ENCODE results near the gene GRM3.

The GRM3 gene

DNA sequence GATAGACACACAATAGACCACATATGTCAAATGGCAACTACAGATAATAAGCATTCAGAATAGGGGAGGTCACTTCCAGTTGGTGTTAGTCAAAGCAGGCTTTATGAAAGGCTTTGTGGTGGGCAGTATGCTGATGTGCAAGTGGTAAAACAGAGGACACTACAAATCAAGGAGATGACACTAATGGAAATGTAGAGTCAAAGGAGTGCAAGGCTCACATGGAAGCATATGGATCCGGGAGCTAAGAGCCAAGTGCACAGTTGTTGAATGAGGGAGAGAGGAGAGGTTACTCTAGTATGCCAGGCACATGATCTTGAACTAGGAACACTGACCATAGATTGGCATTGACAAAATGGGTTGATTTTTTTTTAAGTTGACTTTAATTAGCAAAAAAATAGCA, 62.7 kb downstream of the GRM3 start:
- no peak for DNase-seq

DNA sequence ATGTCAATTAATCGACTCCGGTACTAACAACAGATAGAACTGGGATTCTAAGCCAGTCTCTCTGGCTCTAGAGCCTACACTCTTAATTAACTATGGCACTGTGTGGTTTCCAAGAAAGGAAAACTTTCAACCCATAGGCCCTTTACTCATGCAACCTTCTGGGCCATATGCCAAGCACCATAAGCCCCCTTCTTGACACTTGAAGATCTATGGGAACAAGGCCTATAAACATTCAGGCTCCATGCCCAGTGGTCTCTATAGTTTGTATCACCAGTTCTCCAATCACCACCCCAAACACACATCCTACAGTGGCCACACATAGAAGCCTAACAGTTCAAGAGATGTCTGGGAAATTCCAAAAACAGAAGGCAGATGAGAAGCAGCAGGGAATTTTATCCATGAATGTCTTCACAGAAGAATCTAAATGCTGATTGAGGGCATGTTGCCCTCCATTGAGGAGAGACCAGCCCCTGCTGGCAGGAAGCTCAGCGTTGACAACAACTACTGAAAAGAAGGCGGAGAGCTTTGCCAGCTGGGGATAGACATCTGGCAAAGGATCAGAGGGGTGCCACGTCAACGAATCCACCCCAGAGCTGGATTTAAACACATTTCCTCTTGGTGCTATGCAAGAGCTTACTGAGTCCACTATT, 64.4 kb downstream of the GRM3 start:
- DNase-seq = no peak

DNA sequence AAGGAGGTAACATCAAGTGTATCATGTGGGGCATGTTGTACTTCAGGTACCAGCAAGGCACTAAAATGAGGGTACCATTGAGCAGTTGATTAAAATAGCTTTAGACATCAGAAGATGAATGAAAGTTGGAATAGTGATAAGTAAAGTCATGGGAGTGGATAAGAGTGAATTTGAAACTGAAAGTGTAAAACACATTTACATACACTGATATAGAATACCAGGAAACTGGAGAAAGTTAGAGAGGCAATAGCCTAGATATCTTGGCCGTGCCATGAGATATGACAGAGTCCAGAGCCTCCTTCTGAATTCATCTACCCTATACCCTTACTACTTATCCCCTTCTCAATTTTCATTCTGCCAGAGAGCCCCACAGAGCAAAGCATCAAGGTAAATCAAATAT, 76.6 kb downstream of the GRM3 start:
- no peak for DNase-seq

DNA sequence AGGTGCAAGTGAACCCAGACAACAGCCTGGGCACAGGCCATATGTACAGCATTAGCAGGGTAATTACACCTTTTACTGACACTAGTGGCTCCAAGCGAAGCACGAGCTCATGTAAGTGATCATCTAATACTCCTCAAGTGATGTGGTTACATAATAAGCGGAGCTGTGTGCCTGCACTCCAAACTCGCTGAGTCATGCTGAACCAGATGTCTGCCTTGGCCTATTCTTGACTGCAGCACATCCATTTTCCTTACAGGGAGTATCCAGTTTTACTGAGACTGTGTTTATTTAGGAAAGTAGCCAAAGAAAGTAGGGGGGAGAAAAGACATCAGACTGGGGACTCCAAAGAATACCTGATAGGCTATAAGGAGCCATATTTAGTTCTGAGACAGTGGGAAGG, 90.1 kb downstream of the GRM3 start:
- DNase-seq = no peak

DNA sequence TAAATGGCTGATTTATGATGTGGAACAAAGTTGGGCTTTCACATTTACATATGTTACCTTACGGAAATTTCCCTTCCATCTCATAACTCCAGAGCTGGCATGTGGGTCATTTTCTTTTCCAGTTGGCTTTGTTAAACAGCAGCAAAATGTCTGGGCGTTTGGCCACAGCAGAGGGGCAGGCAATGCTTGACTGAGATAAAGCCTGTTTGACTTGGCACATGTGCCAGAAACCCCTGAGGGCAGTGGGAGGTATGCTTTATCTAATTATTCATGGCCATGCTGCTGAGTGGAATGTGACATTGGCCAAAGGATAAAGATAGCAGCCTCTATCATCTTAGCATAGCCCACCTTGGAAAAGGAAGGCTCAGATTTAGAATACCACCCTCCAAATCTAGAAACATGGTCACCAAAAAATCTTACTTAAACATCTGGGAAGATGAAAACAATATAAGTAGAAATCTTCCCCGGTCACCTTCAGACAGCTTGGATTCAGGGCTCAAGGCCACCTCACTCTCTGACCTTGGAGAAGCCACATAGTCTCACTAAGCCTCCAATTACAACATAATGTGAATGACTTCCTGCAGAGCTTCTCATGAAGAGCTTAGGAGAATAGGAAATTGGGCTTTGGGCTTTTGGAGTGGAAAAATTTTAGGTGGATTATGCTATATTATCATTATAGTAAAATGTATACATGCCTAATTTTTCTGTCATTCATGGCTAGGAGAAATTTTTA, 101.5 kb downstream of the GRM3 start:
- no peak for DNase-seq

DNA sequence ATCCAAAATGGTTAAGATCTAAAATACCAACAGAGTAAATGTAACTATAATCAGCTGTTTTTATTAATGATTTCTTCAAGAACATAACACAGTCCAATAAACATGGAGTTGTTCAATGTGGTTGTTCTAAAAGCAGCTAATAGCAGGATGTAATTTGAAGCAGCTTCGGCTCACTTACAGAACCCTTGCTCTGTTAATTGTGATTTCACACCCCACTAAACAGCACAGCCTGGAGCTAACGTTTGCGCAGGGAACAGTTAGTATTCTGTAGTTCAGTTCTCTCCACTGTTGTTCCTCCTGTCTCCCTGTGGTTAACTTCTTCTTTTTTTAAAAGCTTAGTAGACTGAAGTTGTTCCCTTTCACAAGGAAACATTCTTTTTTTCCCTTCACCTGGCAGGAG, 104.0 kb downstream of the GRM3 start:
- no peak for DNase-seq

DNA sequence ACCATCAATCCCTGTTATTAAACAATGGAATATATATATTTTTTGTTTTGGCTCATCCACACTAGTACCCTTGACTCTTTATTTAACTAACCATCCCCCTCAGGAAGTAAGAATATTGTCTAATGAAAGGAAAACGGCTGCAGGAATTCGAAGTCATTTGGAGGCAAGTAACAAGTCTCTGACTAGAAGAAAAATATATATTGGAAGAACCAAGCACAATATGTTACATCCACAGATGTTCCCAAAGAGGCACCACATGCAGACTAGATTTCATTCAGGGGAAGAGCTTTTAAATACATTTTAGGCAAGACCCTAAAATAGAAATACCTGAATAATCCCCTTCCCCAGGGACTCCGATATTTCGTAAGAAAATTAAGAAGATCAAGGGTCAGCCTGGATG, 104.5 kb downstream of the GRM3 start:
- DNase-seq = no peak

DNA sequence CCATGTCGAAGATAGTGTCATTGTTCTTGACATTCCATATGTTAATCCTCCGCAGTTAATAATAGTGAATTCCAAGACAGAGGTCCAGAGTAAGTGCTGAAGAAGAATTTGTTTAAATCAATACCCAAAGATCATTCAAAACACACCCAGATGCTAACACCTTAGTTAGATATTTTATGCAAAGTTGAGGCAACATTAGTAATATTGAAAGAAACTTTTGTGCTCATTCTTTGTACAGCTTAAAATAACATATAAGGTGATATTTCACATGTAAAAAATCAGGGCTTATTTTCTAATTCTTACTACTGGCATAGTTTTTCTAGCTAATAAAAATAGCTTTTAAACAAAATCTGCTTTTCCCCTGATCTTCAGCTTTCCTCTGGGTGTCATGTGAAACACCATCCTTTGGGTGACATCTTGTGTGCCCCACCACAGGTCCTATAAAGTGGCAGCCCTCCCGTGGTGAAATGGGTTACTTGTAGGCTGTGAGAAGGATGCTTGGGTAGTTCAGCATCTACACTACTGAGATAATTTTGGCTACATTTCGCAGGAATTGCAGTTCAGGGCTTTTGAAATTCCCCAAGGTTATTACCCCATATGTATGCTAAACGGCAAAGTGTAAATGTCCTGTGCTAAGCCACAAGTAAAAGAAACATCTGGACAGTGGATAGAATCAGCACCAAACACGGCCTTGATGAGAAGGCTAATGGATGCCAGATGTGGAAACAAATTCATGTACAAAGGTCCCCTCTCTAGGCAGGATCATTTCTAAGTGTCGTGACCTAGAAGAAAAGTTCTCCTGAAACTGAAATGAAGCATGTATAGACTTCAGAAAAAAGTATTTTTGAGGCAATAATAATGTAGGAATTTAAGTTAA, 105.4 kb downstream of the GRM3 start:
- DNase-seq = no peak

DNA sequence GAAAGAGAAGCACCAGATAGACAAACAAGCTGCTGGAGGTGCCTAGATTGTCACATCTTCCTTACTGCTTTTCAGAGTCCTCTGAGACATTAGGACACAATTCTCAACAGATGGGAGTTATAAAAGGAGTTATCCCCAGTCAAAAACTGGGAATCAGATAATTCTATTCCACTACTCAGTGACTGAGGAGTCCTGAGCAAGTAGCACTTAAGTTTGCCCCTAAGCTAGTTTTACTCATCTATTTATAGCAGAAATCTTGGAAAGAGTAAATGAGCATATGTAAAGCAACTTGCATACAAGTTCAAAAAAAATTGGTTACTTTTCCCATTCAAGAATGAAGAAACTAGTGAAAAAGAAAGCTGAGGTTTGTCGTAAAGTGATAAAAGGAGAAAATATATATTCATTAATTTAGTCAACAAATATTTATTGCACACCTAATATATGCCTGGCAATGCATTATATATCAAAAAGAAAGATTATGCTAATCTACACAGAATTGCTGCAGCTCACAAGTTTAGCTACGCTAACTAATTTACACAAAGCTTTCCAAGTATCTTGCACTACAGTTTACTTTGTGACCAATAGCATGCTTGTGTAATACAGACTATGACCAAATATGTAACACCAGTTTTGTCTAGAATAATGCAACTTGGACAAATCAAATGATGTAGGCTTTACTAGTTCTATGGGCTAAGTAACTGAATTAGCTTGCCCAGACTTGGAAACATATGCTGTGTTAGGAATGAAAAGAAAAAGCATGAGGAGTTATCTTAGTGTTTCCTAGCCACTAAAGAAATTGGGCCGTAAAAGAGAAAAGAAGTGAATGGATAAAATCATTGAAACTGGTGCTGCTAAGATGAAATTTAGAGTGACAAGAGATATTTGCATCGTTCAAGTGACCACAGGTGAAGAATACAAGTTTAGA, 106.3 kb downstream of the GRM3 start:
- DNase-seq = no peak

DNA sequence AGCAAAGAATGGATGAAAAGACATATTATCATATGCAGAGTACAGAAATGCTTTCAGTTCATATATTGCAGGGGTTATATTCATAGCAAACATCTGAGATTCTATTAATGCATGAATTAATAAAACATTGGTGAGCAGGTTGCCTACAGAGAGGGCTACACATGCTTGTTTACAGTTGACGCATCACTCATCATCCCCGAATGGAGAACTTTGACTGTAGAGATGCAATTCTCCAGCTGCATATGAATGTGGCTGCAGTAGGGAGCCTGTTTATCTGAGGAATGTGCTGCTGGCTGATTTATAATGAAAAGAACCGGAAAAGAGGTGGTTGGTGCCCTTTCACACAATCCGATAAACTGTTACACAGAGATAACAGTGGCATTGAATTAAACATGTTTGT, 116.5 kb downstream of the GRM3 start:
- no peak for DNase-seq

DNA sequence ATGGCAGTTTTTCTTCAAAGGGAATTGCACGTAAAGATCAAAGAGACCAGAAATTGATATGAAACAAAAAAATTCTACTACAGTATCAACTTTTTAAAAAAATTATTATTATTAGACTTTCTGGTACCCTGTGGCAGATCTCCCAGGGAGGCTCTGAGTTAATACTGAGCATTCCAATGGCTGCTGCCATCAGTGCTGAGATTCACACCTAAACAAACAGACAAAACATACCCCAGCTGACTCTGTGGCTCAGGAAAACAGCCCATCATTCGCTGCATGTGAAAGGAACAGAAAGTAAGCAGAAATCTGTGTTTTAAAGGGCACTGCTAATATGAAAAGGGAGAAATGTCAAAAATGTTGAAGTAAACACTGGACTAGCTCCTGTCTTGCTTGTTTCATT, 118.4 kb downstream of the GRM3 start:
- DNase-seq = no peak

DNA sequence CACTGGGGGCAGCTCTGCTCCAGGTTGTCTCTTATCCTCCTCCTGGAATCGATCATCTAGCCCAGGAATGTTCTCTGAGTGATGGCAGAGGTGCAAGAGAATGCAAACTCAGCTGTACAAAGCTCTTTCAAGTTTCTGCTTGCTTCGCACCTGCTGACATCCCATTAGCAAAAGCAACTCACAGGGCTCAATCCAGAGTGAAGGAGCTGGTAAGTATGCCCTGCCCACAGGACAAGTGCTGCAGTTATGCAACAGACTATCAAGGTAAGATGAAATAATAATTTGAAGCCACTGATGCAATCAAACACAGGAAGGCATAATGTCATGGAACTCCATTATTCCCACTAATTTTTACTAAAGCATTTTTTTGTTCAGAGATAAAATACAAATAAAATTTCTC, 122.2 kb downstream of the GRM3 start:
- DNase-seq = no peak

DNA sequence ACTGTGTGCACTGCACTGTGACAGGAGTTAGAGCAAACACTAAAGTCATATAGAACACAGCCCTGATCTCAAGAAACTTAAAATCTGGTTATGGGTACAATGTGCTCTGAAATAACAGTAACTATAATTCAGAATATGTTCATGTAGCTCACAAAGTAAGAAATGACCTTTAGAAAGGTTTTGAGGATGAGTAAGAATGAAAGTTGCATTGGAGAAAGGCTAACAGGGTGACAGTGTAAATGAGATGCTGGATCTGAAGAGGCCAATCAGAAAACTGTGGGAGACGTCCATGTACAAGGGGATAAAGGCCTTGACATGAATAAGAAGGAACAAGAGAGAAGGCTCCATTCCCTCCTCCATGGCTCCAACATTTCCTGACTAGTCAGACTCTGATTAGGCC, 124.7 kb downstream of the GRM3 start:
- DNase-seq = no peak

DNA sequence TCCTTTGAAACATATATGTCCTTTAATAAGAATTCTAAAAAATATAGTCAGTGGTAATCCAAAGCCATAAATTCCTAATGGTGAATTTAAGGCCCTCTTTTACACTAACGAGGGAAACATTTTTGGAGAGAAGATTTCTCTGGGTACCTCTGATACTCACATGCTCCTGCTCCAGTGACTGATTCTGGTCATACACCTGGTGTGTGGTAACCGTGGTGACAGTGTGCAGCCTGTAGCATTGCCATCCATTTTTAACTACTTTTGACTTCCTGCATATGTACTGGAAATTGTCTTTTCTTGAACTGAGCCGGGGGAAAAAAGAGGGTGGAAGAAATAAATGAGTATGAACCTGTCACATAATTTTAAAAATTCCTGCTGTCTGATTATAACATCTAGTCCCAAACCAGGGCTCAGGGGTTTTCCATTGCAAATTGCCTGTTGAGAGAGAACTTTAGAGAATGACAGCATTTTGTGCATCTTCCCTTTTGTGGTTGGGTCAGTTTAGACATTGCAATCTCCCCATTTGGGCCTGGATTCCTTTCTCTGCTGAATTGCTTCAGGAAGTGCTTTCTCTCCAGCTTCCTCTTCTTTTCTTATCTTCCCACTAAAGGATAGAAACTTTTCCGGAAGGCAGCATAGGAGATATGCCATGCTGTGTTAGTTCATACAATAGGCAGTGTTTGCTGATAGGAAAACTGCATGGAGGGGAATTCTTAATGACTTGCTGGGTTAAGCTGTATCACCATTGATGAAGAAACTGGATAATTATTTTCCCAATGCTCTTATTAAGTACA, 125.5 kb downstream of the GRM3 start:
- no peak for DNase-seq

DNA sequence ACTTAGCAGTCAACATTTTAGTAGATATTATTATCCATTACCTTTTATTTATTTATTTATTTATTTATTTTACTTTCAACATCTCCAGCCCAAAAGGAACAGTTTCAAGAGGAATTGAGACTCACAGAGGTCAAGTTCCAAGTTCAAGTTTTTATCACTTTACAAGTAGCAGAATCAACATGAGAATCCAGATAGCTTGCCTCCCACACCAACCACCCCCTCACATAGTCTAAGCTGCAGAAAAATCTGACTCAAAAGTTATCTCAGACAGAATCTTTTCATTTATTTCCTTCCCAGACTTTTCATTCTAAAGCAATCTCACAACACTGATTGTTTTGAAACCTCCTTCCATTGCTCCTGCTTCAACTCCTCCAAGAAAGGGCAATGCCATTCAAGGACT, 129.6 kb downstream of the GRM3 start:
- DNase-seq = no peak

DNA sequence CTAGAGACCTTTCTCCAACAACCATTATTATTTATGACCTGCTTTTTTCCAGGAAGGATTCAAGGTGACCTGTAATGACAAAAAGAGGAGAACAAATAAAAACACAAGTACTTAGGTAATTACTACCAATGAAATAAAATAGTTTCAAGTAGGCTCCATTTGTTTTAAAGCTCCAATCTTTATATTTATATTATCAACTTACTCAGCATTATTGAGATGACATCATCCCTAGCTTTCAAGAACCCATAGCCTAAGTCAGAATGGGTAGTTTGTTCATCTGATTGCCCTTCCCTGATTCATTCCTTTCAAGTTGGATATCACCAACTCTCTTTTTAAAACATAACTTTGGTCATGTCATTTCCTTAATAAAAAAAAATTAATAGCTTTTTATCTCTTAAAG, 131.5 kb downstream of the GRM3 start:
- DNase-seq = no peak

DNA sequence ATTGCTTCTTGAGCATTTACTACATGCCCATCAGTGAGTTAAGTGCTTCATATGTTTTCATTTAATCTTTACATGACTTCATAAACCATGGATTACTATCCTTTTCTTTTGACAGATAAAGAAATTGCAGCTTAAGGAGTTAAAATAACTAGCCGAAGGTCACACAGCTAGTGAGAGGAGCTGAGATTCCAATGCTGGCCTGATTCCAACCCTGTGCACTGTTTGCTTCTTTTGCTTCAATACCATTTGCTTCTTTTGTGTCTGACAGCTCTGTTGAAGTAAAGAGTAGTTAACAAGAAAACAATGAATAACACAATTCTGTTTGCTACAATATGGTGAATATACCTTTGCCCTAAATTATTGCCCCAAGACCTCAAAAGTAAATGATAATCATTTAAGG, 132.4 kb downstream of the GRM3 start:
- DNase-seq = no peak

DNA sequence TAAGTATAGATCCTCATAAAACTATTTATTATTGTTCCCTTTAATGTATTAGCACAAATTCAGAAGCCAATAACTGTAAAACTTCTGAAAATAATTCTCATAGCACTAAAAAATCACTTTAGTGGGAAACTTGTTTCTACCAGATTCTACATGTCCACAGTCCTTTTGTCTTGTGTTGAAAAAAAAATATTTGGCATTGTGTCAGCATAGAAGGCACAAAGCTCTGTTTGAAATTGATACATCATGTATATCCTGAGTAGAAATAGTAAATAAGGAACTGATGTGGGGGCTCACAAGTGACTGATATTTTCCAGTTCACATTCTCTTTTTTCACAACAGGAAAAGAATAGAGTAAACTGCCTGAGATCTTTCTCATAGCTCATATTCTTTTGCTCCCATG, 134.6 kb downstream of the GRM3 start:
- no peak for DNase-seq

DNA sequence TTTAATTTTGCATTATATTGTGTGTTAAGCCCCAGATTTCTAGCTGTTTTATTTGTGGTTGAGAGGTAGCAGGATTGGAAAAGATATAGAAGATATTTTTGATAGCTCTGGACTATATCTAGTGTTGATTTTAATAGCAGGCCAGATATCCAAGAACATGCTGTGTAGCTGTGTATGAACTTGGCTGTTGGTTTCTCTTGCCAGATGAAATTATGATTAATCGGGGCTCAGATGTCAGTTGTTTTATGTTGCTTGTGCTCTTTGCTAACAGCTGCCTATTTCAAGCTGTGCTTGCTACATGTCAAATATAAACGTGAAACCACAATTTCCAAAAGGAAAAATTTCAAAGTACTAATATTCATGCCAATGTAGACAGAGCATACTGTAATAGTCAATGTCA, 141.1 kb downstream of the GRM3 start:
- DNase-seq = no peak

DNA sequence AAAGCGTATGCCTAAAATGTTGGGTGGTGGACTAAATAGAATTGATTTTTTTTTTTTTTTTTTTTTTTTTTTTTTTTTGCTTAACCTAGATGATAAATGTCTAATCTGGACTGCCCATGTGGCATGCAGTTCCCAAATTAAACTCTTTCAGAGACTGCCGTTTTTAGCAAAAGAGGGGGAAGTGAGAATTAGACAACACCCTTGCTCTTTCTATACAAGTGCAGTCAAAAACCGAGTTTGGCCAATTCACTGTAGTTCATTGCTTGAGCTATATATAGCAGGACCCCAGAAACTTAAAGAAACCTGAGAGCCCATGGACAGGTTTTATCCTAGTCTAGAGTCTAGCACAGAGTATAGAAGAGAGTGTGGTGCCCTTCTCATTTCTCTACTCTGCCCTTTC, 141.9 kb downstream of the GRM3 start:
- no peak for DNase-seq

DNA sequence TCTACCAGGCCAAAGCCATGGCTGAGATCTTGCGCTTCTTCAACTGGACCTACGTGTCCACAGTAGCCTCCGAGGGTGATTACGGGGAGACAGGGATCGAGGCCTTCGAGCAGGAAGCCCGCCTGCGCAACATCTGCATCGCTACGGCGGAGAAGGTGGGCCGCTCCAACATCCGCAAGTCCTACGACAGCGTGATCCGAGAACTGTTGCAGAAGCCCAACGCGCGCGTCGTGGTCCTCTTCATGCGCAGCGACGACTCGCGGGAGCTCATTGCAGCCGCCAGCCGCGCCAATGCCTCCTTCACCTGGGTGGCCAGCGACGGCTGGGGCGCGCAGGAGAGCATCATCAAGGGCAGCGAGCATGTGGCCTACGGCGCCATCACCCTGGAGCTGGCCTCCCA, 142.7 kb downstream of the GRM3 start:
- DNase-seq = no peak

DNA sequence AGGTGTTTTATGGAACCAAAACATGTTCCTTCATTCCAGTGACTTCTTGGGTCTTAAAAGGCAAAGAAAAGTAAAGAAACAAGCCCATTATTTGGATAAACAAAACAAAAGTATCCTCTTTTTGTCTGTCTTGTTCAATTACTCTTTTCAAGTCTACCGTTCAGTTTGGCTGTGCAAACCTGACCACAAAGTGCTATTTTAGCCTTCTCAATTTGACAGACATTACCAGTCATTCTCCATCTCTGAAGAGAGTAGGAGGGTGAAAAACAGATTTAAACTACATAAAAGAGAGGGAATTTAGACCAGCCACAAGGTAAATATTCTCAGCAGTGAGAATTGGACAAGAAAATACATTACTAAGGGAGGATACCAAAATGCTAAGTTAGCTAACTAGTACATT, 145.2 kb downstream of the GRM3 start:
- no peak for DNase-seq
